GM21576 (cell line): ENCODE data around the gene MKNK1.

ENCODE experiments used
- ATAC-seq: cut with Tn5 transposase; IDR thresholded peaks from one replicate; pipeline ENCODE4 v1.9.1; 2021; ENCODE audit warnings: mild to moderate bottlenecking, moderate library complexity; ENCODE audit not compliant: unreplicated experiment

Gene MKNK1

GRCh38 chr1:46568461-46568891 is 35.6 kb downstream of the MKNK1 start:
- no peak for ATAC-seq

GRCh38 chr1:46563341-46563740 is 40.7 kb downstream of the MKNK1 start:
- no peak for ATAC-seq

- no peak for ATAC-seq
Measured at GRCh38 chr1:46562498-46562897, 41.6 kb downstream of the MKNK1 start.

GRCh38 chr1:46558966-46559365 is 45.1 kb downstream of the MKNK1 start:
- ATAC-seq: no peak

- no peak for ATAC-seq
Measured at GRCh38 chr1:46558141-46558963, 45.7 kb downstream of the MKNK1 start.

GRCh38 chr1:46557403-46557802 is 46.7 kb downstream of the MKNK1 start:
- no peak for ATAC-seq

GRCh38 chr1:46556822-46557221 is 47.2 kb downstream of the MKNK1 start:
- no peak for ATAC-seq

- ATAC-seq: no peak
Measured at GRCh38 chr1:46555826-46556619, 48.0 kb downstream of the MKNK1 start.

GRCh38 chr1:46554597-46555381 is 49.3 kb downstream of the MKNK1 start:
- no peak for ATAC-seq

GRCh38 chr1:46554236-46554596 is 49.9 kb downstream of the MKNK1 start:
- ATAC-seq: no peak

GRCh38 chr1:46553506-46553905 is 50.6 kb downstream of the MKNK1 start:
- no peak for ATAC-seq

GRCh38 chr1:46552357-46553237 is 51.5 kb downstream of the MKNK1 start:
- ATAC-seq: no peak

GRCh38 chr1:46551597-46552095 is 52.4 kb downstream of the MKNK1 start, which contains the start of gene KNCN:
Gene KNCN, minus strand, starts transcription at chr1:46551647. Its CDS starts 432 bp downstream, at chr1:46551215.
- no peak for ATAC-seq

- ATAC-seq: no peak
Measured at GRCh38 chr1:46550751-46551231, 53.3 kb downstream of the MKNK1 start.

- no peak for ATAC-seq
Measured at GRCh38 chr1:46549697-46550681, 54.1 kb downstream of the MKNK1 start.

GRCh38 chr1:46547481-46548383 is 56.3 kb downstream of the MKNK1 start:
- ATAC-seq: no peak

- ATAC-seq: no peak
Measured at GRCh38 chr1:46546210-46546609, 57.9 kb downstream of the MKNK1 start.

GRCh38 chr1:46545784-46546183 is 58.3 kb downstream of the MKNK1 start:
- no peak for ATAC-seq
